ENCODE results near the gene NAP1L4. TPM values are rescaled to one million over a fixed set of nuclear protein-coding genes. Genes with fewer than 3 reads are reported as not detected.

Gene NAP1L4
- total RNA-seq, 1 donor, result 72.0 TPM

DNA sequence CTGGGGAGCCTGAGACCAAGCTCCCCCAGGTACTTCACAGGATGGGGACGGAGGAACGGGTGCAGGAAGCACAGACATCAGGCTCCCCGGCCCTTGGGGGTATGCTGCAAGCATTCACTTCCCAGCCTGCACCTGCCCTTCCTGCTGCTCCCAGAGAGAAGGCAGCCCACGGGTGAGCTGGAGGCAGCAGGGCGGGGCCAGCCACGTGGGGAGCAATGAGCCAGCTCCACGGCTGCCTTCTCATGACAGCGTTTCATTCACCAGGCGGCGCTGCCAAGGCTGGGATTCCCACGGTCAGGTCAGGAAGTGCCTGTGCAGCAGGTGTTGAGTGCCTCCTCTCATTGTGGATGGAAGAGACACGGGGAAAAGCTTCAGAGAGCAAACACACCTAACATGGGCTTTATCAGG is 48.4 kb downstream of the NAP1L4 start:
- H3K36me3 ChIP-seq (ENCODE audit: insufficient read depth, low read length), result peaks cover 25% of the 10 kb centered on the region
- H3K79me2 ChIP-seq (ENCODE audit: insufficient read depth, low read length), result peaks cover 15% of the 10 kb centered on the region
- H3K27ac ChIP-seq (ENCODE audit: low read depth, low read length), result no peak overlapping the region
- no peak overlapping the region for H3K4me2 ChIP-seq (ENCODE audit: insufficient read depth, low read length)
- DNase-seq (ENCODE audit: insufficient read length, low spot score, missing footprints), result no peak
- H3K4me1 ChIP-seq (ENCODE audit: insufficient read depth, low read length), result peaks cover 26% of the 10 kb centered on the region
- H4K20me1 ChIP-seq (ENCODE audit: insufficient read depth, low read length), result peaks cover 2% of the 10 kb centered on the region
- no peak overlapping the region for H2AFZ ChIP-seq (ENCODE audit: low read length)
- no peak overlapping the region for H3K4me3 ChIP-seq (ENCODE audit: insufficient read depth, low read length)
- no peaks in the 10 kb centered on the region for H3K9me3 ChIP-seq (ENCODE audit: low read depth, low read length)
- TF ChIP-seq, protein P1, sequence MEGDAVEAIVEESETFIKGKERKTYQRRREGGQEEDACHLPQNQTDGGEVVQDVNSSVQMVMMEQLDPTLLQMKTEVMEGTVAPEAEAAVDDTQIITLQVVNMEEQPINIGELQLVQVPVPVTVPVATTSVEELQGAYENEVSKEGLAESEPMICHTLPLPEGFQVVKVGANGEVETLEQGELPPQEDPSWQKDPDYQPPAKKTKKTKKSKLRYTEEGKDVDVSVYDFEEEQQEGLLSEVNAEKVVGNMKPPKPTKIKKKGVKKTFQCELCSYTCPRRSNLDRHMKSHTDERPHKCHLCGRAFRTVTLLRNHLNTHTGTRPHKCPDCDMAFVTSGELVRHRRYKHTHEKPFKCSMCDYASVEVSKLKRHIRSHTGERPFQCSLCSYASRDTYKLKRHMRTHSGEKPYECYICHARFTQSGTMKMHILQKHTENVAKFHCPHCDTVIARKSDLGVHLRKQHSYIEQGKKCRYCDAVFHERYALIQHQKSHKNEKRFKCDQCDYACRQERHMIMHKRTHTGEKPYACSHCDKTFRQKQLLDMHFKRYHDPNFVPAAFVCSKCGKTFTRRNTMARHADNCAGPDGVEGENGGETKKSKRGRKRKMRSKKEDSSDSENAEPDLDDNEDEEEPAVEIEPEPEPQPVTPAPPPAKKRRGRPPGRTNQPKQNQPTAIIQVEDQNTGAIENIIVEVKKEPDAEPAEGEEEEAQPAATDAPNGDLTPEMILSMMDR (IDR thresholded peaks at IDR 0.05; ENCODE audit: extremely low read depth, low read depth, low read length), result no peak
- no peaks in the 10 kb centered on the region for H3K27me3 ChIP-seq (ENCODE audit: insufficient read depth, low read length)

DNA sequence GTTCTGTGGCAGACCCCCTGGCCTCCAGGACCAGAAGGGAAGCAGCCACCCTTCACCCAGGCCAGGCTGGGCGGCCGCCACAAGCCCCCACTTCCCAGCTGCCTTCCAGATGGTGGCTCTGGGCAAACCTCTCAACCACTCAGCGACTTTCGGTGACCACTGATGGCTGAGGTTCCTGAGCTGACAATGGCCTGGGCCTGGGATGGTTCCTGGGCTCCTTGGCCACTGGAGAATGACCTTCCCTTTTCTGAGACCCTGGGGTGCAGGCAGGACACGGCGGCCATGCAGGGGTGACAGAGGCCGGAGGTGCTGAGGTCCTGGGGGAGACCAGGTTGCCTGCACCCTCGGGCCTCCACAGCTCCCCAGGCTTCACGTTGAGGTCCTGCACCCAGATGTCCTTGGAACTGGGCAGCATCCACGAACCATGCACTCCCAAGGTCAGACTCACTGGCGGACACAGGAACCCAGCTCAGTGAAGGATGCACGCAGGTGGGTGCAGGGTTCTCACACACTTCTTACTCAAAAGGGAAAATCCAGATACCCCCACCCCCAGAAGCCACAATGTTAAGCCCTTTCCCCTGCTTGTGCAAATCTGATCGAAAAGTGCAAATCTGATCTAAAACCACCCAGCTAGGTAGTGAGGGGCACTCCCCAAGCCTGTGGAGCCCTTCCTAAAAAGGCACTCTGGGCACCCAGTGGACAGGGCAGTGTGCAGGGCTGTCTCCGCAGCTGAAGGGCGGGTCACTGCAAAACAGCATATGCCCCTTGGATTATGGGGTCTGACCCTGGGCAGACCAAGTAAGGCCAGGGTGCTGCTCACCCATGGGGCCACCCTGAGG is 49.0 kb downstream of the NAP1L4 start:
- Histone ChIP-seq H2AFZ (ENCODE audit: low read length) (no peak overlapping the region), H3K4me3 (ENCODE audit: insufficient read depth, low read length) (no peak overlapping the region), H3K4me2 (ENCODE audit: insufficient read depth, low read length) (no peak overlapping the region), H3K36me3 (ENCODE audit: insufficient read depth, low read length) (peaks cover 18% of the 10 kb centered on the region), H3K27ac (ENCODE audit: low read depth, low read length) (no peak overlapping the region), H3K79me2 (ENCODE audit: insufficient read depth, low read length) (peaks cover 10% of the 10 kb centered on the region), H3K9me3 (ENCODE audit: low read depth, low read length) (no peaks in the 10 kb centered on the region), H3K27me3 (ENCODE audit: insufficient read depth, low read length) (no peaks in the 10 kb centered on the region), H4K20me1 (ENCODE audit: insufficient read depth, low read length) (peaks cover 2% of the 10 kb centered on the region), H3K4me1 (ENCODE audit: insufficient read depth, low read length) (peaks cover 26% of the 10 kb centered on the region)
- no peak for DNase-seq (ENCODE audit: insufficient read length, low spot score, missing footprints)
- TF ChIP-seq, protein P1 (IDR thresholded peaks at IDR 0.05; ENCODE audit: extremely low read depth, low read depth, low read length), result no peak

DNA sequence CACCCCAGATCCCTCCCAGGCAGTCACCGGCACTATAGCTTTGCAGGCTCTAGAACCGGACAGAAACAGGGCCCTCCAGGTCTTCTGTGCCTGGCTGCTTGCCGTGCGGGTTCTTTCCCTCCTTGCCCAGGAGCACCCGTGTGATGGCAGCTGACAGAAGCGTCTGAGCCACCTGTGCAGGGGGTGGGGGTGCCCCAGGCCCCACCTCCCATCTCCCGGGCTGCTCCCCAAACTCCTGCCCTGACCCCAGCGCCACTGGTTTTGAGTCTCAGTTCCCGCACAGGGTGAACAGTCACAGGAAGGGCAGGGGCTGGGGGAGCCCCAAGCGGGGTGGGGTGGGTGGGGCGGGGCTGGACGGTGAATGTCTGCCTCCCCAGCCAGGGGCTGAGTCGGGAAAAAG is 49.7 kb downstream of the NAP1L4 start:
- no peak for DNase-seq (ENCODE audit: insufficient read length, low spot score, missing footprints)
- H2AFZ ChIP-seq (ENCODE audit: low read length), result no peak overlapping the region
- TF ChIP-seq, protein P1 (IDR thresholded peaks at IDR 0.05; ENCODE audit: extremely low read depth, low read depth, low read length), result no peak
- no peaks in the 10 kb centered on the region for H3K27me3 ChIP-seq (ENCODE audit: insufficient read depth, low read length)
- H3K27ac ChIP-seq (ENCODE audit: low read depth, low read length), result no peak overlapping the region
- H3K36me3 ChIP-seq (ENCODE audit: insufficient read depth, low read length), result peaks cover 13% of the 10 kb centered on the region
- H3K4me1 ChIP-seq (ENCODE audit: insufficient read depth, low read length), result peaks cover 26% of the 10 kb centered on the region
- H4K20me1 ChIP-seq (ENCODE audit: insufficient read depth, low read length), result peaks cover 2% of the 10 kb centered on the region
- peaks cover 6% of the 10 kb centered on the region for H3K79me2 ChIP-seq (ENCODE audit: insufficient read depth, low read length)
- H3K9me3 ChIP-seq (ENCODE audit: low read depth, low read length), result peaks cover 4% of the 10 kb centered on the region
- no peak overlapping the region for H3K4me3 ChIP-seq (ENCODE audit: insufficient read depth, low read length)
- H3K4me2 ChIP-seq (ENCODE audit: insufficient read depth, low read length), result no peak overlapping the region

Data from osteoblast (primary cell).